Omental fat pad (tissue), 4 donors: Measurements from ENCODE around the gene LONRF3. TPM values are rescaled to one million over a fixed set of nuclear protein-coding genes. Genes with fewer than 3 reads are reported as not detected.
"Not testable (repeated sequence)": the region's sequence is repeated elsewhere in the genome, so short reads cannot be mapped to it uniquely, and the experiment has no call there.

ENCODE experiments used
- ATAC-seq: fragments of 150-250 bp; one replicate; pipeline ENCODE4 v1.9.1; 2016; ENCODE audit warnings: mild to moderate bottlenecking, moderate library complexity; ENCODE audit not compliant: low FRiP score
- DNase-seq: peaks from one replicate; pipeline ENCODE4 v3.0.0-alpha.2; 2019; ENCODE audit warnings: low spot score
- total RNA-seq, 4 donors: library from RNA; depleted of rRNA; stranded (reverse); fragments of >200 nt; gene quantifications; one replicate each; pipeline ENCODE4 v1.1.0, GENCODE V29; 2016
- TF ChIP-seq, protein P1 (sequence below), 3 donors: fragments of 450-650 bp; IDR thresholded peaks; one replicate each; pipeline ENCODE4 v1.5.1; 2016 to 2017; ENCODE audit warnings: antibody characterized with exemption in 3 of 3, mild to moderate bottlenecking in 3 of 3, moderate library complexity in 2 of 3

LONRF3 gene
- total RNA-seq, 4 donors from 2014 or later, result 15.1 to 54.4 (median 27.3) TPM

DNA sequence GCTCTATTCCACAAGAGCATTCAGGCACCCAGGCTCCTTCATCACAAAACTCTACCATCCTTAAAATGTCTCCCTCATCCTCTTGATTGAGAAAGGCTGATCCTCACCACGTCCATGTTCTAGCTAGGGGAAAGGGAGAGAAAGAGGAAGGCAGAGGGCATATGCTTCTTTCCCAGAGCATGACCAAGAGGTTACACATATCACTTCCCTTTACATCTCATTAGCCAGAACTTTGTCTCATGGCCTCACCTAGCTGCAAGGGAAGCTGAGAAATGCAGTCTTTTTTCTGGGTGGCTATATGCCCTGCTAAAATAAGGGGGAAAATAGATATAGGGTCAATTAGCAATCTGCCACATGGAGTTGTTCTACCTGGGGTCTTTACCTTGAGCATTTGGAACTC, 42.7 kb downstream of the LONRF3 start:
- TF ChIP-seq, protein P1, sequence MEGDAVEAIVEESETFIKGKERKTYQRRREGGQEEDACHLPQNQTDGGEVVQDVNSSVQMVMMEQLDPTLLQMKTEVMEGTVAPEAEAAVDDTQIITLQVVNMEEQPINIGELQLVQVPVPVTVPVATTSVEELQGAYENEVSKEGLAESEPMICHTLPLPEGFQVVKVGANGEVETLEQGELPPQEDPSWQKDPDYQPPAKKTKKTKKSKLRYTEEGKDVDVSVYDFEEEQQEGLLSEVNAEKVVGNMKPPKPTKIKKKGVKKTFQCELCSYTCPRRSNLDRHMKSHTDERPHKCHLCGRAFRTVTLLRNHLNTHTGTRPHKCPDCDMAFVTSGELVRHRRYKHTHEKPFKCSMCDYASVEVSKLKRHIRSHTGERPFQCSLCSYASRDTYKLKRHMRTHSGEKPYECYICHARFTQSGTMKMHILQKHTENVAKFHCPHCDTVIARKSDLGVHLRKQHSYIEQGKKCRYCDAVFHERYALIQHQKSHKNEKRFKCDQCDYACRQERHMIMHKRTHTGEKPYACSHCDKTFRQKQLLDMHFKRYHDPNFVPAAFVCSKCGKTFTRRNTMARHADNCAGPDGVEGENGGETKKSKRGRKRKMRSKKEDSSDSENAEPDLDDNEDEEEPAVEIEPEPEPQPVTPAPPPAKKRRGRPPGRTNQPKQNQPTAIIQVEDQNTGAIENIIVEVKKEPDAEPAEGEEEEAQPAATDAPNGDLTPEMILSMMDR (IDR thresholded peaks at IDR 0.05), result no peak

DNA sequence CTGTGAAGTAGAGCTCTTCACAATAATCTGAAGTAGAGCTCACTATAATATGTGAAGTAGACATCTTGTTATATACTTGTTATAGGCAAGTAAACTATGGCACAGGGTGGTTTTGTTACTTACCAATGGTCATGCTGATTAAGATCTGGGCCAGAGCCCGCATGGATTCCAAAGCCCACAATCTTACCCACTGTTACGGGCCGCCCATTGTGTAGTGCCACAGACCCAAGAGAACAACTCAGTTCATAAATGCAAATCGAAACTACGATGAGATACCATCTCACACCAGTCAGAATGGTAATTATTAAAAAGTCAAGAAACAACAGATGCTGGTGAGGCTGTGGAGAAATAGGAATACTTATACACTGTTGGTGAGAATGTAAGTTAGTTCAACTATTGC, 51.5 kb downstream of the LONRF3 start:
- TF ChIP-seq, protein P1 (IDR thresholded peaks at IDR 0.05), result no peak
- ATAC-seq, result no peak
- DNase-seq, result no peak

More for the DNA sequence above, 42.7 kb downstream of the LONRF3 start:
- no peak for DNase-seq
- no peak for ATAC-seq

DNA sequence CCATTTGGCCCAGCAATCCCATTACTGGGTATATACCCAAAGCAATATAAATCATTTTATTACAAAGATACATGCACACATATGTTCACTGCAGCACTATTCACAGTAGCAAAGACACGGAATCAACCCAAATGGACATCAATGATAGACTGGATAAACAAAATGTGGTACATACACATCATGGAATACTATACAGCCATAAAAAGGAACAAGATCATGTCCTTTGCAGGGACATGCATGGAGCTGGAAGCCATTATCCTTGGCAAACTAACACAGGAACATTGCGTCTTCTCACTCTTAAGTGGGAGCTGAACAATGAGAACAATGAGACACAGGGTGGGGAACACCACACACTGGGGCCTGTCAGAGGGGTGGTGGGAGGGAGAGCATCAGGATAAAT, 51.9 kb downstream of the LONRF3 start:
- not testable (repeated sequence) for DNase-seq, ATAC-seq

DNA sequence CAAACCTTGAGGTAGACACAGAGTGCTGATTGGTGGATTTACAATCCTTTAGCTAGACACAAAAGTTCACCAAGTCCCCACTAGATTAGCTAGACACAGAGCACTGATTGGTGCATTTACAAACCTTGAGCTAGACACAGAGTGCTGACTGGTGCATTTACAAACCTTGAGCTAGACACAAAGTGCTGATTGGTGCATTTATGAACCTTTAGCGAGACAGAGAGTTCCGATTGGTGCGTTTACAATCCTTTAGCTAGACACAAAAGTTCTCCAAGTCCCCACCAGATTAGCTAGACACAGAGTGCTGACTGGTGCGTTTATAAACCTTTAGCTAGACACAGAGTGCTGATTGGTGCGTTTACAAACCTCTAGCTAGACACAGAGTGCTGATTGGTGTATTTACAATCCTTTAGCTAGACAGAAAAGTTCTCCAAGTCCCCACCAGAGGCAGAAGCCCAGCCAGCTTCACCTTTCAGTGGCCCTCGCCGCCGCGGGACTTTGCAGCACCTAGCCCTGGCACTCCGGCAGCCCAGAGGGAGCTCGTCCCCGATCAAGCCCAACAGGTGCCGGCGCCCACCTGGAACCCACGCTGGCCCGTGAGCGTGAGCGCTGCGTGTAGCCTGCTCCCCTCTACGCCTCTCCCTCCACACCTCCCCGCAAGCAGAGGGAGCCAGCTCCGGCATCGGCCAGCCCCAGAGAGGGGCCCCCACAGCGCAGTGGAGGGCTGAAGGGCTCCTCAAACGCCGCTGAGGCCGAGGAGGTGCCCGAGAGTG, 53.7 kb downstream of the LONRF3 start:
- not testable (repeated sequence) for ATAC-seq, DNase-seq

DNA sequence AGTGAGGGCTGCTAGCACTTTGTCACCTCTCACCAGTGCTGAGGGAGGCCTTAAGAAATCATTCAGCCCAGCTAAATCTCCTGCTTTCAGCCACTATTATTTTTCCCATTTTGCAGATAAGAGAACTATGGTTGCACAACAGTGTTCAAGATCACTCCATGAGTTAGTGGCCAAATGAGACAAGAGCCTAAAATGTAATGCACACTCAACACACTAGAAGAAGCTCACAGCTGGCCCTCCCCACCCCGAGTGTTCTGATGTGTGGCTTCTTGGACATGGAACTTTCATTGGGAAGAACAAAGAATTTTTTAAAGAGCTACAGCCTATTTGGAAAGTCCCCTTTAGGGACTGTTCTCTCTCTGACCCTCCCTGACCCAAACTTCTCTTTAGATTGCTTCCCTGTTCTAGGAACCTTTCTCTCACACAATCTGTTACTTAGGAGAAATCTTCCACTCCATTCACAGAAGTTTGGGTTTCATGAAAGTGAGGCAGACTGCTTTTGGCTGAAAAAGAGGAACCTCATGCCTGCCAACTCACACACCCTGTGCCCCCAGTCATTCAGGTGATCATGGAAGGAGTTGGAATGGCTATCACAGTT, 54.4 kb downstream of the LONRF3 start:
- ATAC-seq (no peak), DNase-seq (no peak)
- TF ChIP-seq, protein P1 (IDR thresholded peaks at IDR 0.05), result no peak

DNA sequence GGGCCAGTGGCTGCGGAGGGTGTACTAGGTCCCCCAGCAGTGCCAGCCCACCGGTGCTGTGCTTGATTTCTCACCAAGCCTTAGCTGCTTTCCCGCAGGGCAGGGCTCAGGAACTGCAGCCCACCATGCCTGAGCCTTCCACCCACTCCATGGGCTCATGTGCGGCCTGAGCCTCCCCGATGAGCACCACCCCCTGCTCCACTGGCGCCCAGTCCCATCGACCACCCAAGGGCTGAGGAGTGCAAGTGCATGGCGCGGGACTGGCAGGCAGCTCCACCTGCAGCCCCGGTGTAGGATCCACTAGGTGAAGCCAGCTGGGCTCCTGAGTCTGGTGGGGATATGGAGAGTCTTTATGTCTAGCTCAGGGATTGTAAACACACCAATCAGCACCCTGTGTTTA, 55.2 kb downstream of the LONRF3 start:
- DNase-seq, ATAC-seq: not testable (repeated sequence)

DNA sequence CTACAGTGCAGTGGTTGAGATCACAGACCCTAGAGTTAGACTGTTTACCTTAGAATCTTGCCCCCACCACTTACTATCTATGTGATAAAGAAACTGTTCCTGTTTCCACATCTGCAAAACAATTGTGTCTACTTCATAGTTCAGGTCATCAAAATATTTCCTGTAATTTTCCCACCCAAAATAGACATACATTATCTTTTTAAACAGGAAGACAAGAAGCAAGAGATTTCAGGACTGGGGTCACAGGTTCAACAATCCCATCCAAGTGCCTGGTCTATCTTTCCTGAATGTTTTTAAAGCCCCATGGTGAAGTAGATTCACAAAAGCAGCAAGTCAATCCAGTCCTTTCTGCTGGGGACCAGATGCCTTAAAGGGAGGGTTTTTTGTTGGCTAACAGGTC, 56.6 kb downstream of the LONRF3 start:
- ATAC-seq (no peak), DNase-seq (no peak)
- TF ChIP-seq, protein P1 (IDR thresholded peaks at IDR 0.05), result no peak

DNA sequence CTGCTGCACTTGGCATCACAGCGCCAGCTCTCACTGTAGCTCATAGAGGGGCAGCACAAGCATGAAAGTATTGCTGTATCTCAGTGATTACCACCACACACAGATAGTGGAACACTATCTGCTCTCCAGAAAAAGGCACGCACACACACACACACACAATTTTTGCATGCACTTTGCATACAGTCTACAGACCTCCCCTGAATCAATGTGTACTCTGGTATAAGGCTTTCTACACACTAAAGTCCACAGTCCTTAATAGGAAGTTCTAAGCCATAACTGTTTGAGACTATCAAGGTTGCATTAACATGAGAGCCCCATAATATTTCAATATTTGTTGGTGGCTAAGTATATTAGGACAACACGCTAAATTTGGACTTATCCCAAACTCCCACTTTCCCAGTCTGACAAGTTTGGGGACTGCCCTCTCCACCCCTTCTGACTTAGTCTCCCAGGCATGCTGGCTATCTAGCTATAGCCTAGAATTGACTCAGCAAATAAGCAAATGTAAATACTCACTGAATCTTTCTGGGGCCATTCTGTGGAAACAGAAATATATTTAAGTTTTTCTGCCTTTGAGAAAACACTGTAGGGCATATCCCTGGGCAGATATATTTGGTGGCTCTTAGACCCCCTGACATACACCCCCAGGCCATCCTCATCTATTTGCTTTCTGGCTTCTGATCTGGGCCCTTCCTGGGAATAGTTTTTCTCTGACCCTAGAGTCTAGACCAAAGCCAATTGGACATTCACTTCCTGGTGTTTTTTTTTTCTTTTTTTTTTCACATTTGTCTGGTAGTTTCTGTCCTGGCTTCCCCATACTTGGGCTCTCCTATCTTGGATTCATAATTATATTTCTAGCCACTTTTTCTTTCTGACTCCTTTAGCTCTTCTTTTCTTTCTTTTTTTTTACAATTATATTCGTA, 62.0 kb downstream of the LONRF3 start:
- TF ChIP-seq, protein P1 (IDR thresholded peaks at IDR 0.05), result no peak
- ATAC-seq (no peak), DNase-seq (no peak)
